ENCODE results near the gene AKNAD1. TPM values are rescaled to one million over a fixed set of nuclear protein-coding genes. Genes with fewer than 3 reads are reported as not detected.

AKNAD1 gene
- total and polyA plus RNA-seq, 2 of the 13 experiments (the other 11 are each of a cell fraction or from before 2014, with no cell fraction given) = not detected

- no peak overlapping the region for H2AFZ ChIP-seq (ENCODE audit: low read length)
- in situ Hi-C loops (cut with HindIII; ENCODE audit: extremely low pct_ligation_motif_present, low pct_unique_long_range_greater_than_20kb) (no loop called here), intact Hi-C loops (cut with micrococcal nuclease; ENCODE audit: unreplicated experiment) (no loop called here)
- 0% methylated on average over 3 of the region's 3 CpGs for WGBS (ENCODE audit: low lambda C conversion rate)
- H3K9me3 ChIP-seq (ENCODE audit: low read length) = no peaks in the 10 kb centered on the region
- ATAC-seq (no peak), FAIRE-seq (no peak), DNase-seq (ENCODE audit: low spot score) (no peak)
- ChIA-PET POLR2A (no interaction called here), CTCF (ENCODE audit: low intra/inter-chr PET ratio, low total read pairs) (no interaction called here)
- H3K4me2 ChIP-seq (ENCODE audit: low read depth, low read length) = no peak overlapping the region
- no peak overlapping the region for H3K9ac ChIP-seq (ENCODE audit: insufficient read depth, low read depth, low read length)
- H4K20me1 ChIP-seq (ENCODE audit: insufficient read depth, low read length) = no peaks in the 10 kb centered on the region
- BruUV-seq (replicated peaks) = no TSS peak
- no peaks in the 10 kb centered on the region for H3K4me1 ChIP-seq (ENCODE audit: insufficient read depth, low read length)
- no peaks in the 10 kb centered on the region for H3K36me3 ChIP-seq (replicated peaks in 1 of 2; ENCODE audit: control insufficient read depth in 1 of 2, insufficient read depth in 2 of 2, low read length in 2 of 2)
- H3K4me3 ChIP-seq (replicated peaks in 1 of 3; ENCODE audit: insufficient read depth in 1 of 3, low read depth in 2 of 3, low read length in 3 of 3) = no peak overlapping the region
- no peaks in the 10 kb centered on the region for H3K79me2 ChIP-seq (ENCODE audit: insufficient read depth, low read length)
- H3K27me3 ChIP-seq (ENCODE audit: control insufficient read depth in 1 of 2, insufficient read depth in 2 of 2, low read length in 2 of 2) = peaks cover 0 to 6% of the 10 kb centered on the region in 2 experiments; a peak in 1 of 5 replicates
- H3K27ac ChIP-seq (ENCODE audit: extremely low read length, insufficient read depth, low read length) = no peak overlapping the region
- TF ChIP-seq SIN3A (IDR thresholded peaks at IDR 0.05; ENCODE audit: borderline replicate concordance, low read depth, low read length) (no peak), ARNT (IDR thresholded peaks at IDR 0.05) (no peak), SMAD3 (CRISPR knock-in tag; IDR thresholded peaks at IDR 0.05) (no peak), ZNF788 (CRISPR knock-in tag; IDR thresholded peaks at IDR 0.05; ENCODE audit: borderline replicate concordance) (no peak), EED (CRISPR knock-in tag; IDR thresholded peaks at IDR 0.05) (no peak), NAIF1 (CRISPR knock-in tag; IDR thresholded peaks at IDR 0.05; ENCODE audit: borderline replicate concordance) (no peak), RCOR2 (CRISPR knock-in tag; IDR thresholded peaks at IDR 0.05) (no peak), MTF1 (CRISPR knock-in tag; IDR thresholded peaks at IDR 0.05) (no peak), ZBTB7B (CRISPR knock-in tag; IDR thresholded peaks at IDR 0.05) (no peak), ASH2L (IDR thresholded peaks at IDR 0.05; ENCODE audit: insufficient read length, low read depth, low read length) (no peak), AHR (CRISPR knock-in tag; IDR thresholded peaks at IDR 0.05) (no peak), HDAC2 (CRISPR knock-in tag; IDR thresholded peaks at IDR 0.05) (no peak)
- TF ChIP-seq, protein P1, sequence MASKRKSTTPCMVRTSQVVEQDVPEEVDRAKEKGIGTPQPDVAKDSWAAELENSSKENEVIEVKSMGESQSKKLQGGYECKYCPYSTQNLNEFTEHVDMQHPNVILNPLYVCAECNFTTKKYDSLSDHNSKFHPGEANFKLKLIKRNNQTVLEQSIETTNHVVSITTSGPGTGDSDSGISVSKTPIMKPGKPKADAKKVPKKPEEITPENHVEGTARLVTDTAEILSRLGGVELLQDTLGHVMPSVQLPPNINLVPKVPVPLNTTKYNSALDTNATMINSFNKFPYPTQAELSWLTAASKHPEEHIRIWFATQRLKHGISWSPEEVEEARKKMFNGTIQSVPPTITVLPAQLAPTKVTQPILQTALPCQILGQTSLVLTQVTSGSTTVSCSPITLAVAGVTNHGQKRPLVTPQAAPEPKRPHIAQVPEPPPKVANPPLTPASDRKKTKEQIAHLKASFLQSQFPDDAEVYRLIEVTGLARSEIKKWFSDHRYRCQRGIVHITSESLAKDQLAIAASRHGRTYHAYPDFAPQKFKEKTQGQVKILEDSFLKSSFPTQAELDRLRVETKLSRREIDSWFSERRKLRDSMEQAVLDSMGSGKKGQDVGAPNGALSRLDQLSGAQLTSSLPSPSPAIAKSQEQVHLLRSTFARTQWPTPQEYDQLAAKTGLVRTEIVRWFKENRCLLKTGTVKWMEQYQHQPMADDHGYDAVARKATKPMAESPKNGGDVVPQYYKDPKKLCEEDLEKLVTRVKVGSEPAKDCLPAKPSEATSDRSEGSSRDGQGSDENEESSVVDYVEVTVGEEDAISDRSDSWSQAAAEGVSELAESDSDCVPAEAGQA (IDR thresholded peaks at IDR 0.05; ENCODE audit: low read depth) = no peak
- TF ChIP-seq, protein P1 (CRISPR knock-in tag; IDR thresholded peaks at IDR 0.05; ENCODE audit: borderline replicate concordance) = no peak
Measured at GRCh38 chr1:108842525-108843181, 14.2 kb downstream of the AKNAD1 start.
